ENCODE measurements around the gene RBBP8NL. TPM values are rescaled to one million over a fixed set of nuclear protein-coding genes. Genes with fewer than 3 reads are reported as not detected.

The RBBP8NL gene
- total RNA-seq, 1 experiment from 2014 or later = not detected

DNA sequence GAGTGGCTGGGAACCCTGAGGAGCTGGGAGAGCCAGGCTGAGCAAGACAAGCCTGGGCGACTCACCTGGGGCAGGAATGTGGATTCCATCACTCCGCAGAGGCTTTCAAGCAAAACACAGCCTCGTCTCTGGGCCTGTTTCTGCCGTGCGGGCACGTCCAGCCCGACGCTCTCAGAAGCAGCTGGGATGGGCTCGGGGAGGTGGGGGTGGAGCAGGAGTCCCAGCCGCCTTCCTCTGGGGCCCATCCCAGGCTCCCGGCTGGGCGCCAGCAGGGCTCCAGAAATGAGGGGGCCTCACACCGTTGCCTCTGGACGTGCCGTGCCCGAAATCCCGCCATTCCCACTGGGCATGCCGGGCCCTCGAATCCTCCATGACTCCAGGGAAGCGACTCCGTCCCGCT lies 49.1 kb downstream of the RBBP8NL start:
- Mint-ChIP-seq H3K4me1 (ENCODE audit: insufficient read depth, unreplicated experiment) (peaks cover 25% of the 10 kb centered on the region), H3K9me3 (ENCODE audit: unreplicated experiment) (peaks cover 9% of the 10 kb centered on the region), H3K36me3 (ENCODE audit: insufficient read depth, unreplicated experiment) (peaks cover 25% of the 10 kb centered on the region), H3K27ac (ENCODE audit: low read depth, unreplicated experiment) (peak overlapping the region; percentile 46), H3K27me3 (ENCODE audit: insufficient read depth, unreplicated experiment) (no peaks in the 10 kb centered on the region), H3K4me3 (ENCODE audit: unreplicated experiment) (peak overlapping the region; percentile 12)
- DNase-seq (ENCODE audit: unreplicated experiment) = peak; percentile 81
- POLR2A ChIA-PET = interaction anchor here (0.7 to 10.4 kb wide), 18 partner anchors 9 to 417 kb away, joined by 3 to 307 read pairs (median 4); partner anchors contain the start of genes ADRM1, LAMA5 and RPS21
- CTCF ChIA-PET = interaction anchor here (0.7 to 5.0 kb wide), 7 partner anchors 13 to 501 kb away, joined by 3 to 87 read pairs (median 5); partner anchors contain the start of gene LAMA5
- intact Hi-C loops (cut with micrococcal nuclease) = no loop called here
- no peak for TF ChIP-seq CTCF (IDR thresholded peaks at IDR 0.05; ENCODE audit: unreplicated experiment)
- no TSS peak for BruUV-seq (replicated peaks)

DNA sequence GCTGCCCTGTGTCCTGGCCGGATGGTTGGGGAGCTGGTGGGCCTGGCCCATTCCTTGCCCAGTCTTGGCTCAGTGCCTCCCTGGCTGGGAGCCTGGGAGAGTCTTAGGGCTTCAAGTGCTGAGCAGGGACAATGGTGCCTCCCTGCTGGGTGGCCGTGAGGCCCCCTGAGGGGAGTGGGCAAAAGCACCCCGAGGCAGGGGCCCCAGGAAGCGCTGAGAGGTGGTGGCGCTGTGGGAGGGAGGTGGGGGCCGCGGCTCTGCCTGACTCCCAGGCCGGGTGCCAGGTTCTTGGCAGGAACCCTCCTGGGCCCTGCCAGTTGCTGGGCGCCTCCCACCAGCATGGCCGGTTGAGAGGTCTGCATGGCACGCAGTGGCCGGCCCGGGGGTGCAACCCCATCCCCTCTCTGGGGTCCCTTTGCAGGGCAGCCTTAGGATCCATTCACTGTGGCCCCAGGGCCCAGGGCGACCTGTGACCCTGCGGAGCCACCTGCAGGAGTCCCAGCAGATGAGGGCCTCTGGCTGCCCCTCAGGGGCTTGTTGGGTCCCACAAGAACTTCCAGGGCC lies 49.6 kb downstream of the RBBP8NL start:
- intact Hi-C loops (cut with micrococcal nuclease) = no loop called here
- peaks cover 26% of the 10 kb centered on the region for H3K36me3 Mint-ChIP-seq (ENCODE audit: insufficient read depth, unreplicated experiment)
- peaks cover 22% of the 10 kb centered on the region for H3K4me1 Mint-ChIP-seq (ENCODE audit: insufficient read depth, unreplicated experiment)
- no peaks in the 10 kb centered on the region for H3K27me3 Mint-ChIP-seq (ENCODE audit: insufficient read depth, unreplicated experiment)
- H3K9me3 Mint-ChIP-seq (ENCODE audit: unreplicated experiment) = peaks cover 9% of the 10 kb centered on the region
- no peak overlapping the region for H3K27ac Mint-ChIP-seq (ENCODE audit: low read depth, unreplicated experiment)
- POLR2A ChIA-PET = interaction anchor here (0.7 to 10.4 kb wide), 16 partner anchors 9 to 418 kb away, joined by 3 to 307 read pairs (median 6); partner anchors contain the start of genes ADRM1, LAMA5 and RPS21
- H3K4me3 Mint-ChIP-seq (ENCODE audit: unreplicated experiment) = peak overlapping the region; percentile 12
- no TSS peak for BruUV-seq (replicated peaks)
- CTCF ChIA-PET = interaction anchor here (1.0 to 5.0 kb wide), 7 partner anchors 12 to 79 kb away, joined by 4 to 87 read pairs (median 5); partner anchors contain the start of gene LAMA5
- peak; percentile 48 for DNase-seq (ENCODE audit: unreplicated experiment)
- TF ChIP-seq CTCF (IDR thresholded peaks at IDR 0.05; ENCODE audit: unreplicated experiment) = no peak

DNA sequence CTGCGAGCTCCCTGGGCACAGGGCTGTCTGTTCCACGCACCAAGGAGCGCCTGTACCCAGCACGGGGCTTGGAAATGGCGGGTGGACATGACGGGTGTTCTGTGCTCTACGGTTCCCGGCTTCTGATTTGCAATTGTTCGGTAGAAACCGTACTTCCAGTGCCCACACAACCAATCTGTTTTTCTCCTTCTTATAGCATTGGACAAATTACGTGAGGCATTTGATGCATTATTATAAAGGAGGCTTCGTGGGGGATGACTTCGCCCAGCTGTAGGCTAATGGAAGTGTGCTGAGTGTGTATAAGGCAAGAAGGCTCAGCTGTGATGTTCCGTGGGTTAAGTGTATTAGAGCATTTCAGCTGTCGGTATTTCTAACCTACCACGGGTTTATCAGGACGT lies 50.3 kb downstream of the RBBP8NL start:
- no TSS peak for BruUV-seq (replicated peaks)
- peaks cover 22% of the 10 kb centered on the region for H3K36me3 Mint-ChIP-seq (ENCODE audit: insufficient read depth, unreplicated experiment)
- no peaks in the 10 kb centered on the region for H3K27me3 Mint-ChIP-seq (ENCODE audit: insufficient read depth, unreplicated experiment)
- peaks cover 6% of the 10 kb centered on the region for H3K9me3 Mint-ChIP-seq (ENCODE audit: unreplicated experiment)
- no peak for DNase-seq (ENCODE audit: unreplicated experiment)
- H3K27ac Mint-ChIP-seq (ENCODE audit: low read depth, unreplicated experiment) = no peak overlapping the region
- intact Hi-C loops (cut with micrococcal nuclease) = no loop called here
- peak overlapping the region; percentile 10 for H3K4me3 Mint-ChIP-seq (ENCODE audit: unreplicated experiment)
- TF ChIP-seq CTCF (IDR thresholded peaks at IDR 0.05; ENCODE audit: unreplicated experiment) = no peak
- POLR2A ChIA-PET = interaction anchor here (1.2 to 10.4 kb wide), 8 partner anchors 10 to 73 kb away, joined by 5 to 307 read pairs (median 18); partner anchors contain the start of genes LAMA5 and RPS21
- peaks cover 16% of the 10 kb centered on the region for H3K4me1 Mint-ChIP-seq (ENCODE audit: insufficient read depth, unreplicated experiment)
- CTCF ChIA-PET = interaction anchor here (1.0 to 5.0 kb wide), 5 partner anchors 11 to 76 kb away, joined by 4 to 87 read pairs (median 8); partner anchors contain the start of gene LAMA5
